Mucosa of descending colon (tissue), 3 donors: Measurements from ENCODE around the gene UBR2. TPM values are rescaled to one million over a fixed set of nuclear protein-coding genes. Genes with fewer than 3 reads are reported as not detected.
"Not testable (repeated sequence)": the region's sequence is repeated elsewhere in the genome, so short reads cannot be mapped to it uniquely, and the experiment has no call there.

Experiments
- ATAC-seq: fragments of 200-7000 bp; cut with Tn5 transposase; one replicate; pipeline ENCODE4 v1.9.1; 2020; ENCODE audit warnings: mild to moderate bottlenecking, moderate library complexity
- DNase-seq, 3 donors: peaks; one replicate each; pipeline ENCODE4 v3.0.0-alpha.2; 2020
- H3K36me3 ChIP-seq: fragments of 200-600 bp; one replicate; pipeline ENCODE4 v1.8.0; 2021; ENCODE audit warnings: low read depth, mild to moderate bottlenecking
- H3K4me1 ChIP-seq: fragments of 200-600 bp; one replicate; pipeline ENCODE4 v1.8.0; 2021; ENCODE audit warnings: low read depth, mild to moderate bottlenecking
- H3K4me3 ChIP-seq: fragments of 200-600 bp; one replicate; pipeline ENCODE4 v1.8.0; 2021; ENCODE audit warnings: mild to moderate bottlenecking
- H3K9me3 ChIP-seq: fragments of 200-600 bp; one replicate; pipeline ENCODE4 v1.8.0; 2021; ENCODE audit warnings: mild to moderate bottlenecking
- CTCF ChIP-seq: fragments of 200-600 bp; IDR thresholded peaks from one replicate; pipeline ENCODE4 v1.8.0; 2022; ENCODE audit warnings: antibody characterized with exemption, mild to moderate bottlenecking
- intact Hi-C, 2 donors: fragments of 100-400 bp; cut with DNase I in 1 of 2; cut with micrococcal nuclease in 1 of 2; formaldehyde crosslinking; loops; one replicate each; pipeline versions ENCODE4 v1.11.0 to v1.11.1; 2022; cut with DNase I, micrococcal nuclease
- total RNA-seq, 3 donors: library from RNA; stranded (reverse); fragmentation: NEBNext Ultra II Directional in 2 of 3; extraction: Animal tissue kit (Norgen Biotek cat#: 25700) in 2 of 3; gene quantifications; one replicate each; pipeline versions ENCODE4 v1.2.1 to v1.2.4, GENCODE V29; 2021 to 2023
- donor health status: DM: no; HTN: no; CAD: no; lungs with moderate emphysema.
- donor health status: DM: no; HTN: no; CAD: no.
- donor health status: DM: no; HTN: yes; CAD: no.

The UBR2 gene
- total RNA-seq, 3 donors from 2014 or later = 41.2 to 53.1 (median 49.6) TPM

GRCh38 chr6:42555477-42556457 is 8.1 kb upstream of the UBR2 start:
- peaks cover 29% of the 10 kb centered on the region for H3K4me1 ChIP-seq
- DNase-seq (peak in 2 of 3 donors; percentile 53 to 90), ATAC-seq (peak; percentile 83)
- TF ChIP-seq CTCF = no peak
- no peak overlapping the region for H3K4me3 ChIP-seq
- H3K36me3 ChIP-seq = no peaks in the 10 kb centered on the region
- intact Hi-C loops = no loop called here
- H3K9me3 ChIP-seq = no peaks in the 10 kb centered on the region

GRCh38 chr6:42556462-42556861 is 7.4 kb upstream of the UBR2 start:
- ATAC-seq (peak; percentile 89), DNase-seq (peak in 1 of 3 donors; percentile 83)
- intact Hi-C loops = no loop called here
- no peaks in the 10 kb centered on the region for H3K9me3 ChIP-seq
- no peak for TF ChIP-seq CTCF
- H3K4me1 ChIP-seq = peaks cover 29% of the 10 kb centered on the region
- no peak overlapping the region for H3K4me3 ChIP-seq
- no peaks in the 10 kb centered on the region for H3K36me3 ChIP-seq

- H3K36me3 ChIP-seq, intact Hi-C loops, ATAC-seq, H3K4me3 ChIP-seq, H3K9me3 ChIP-seq, DNase-seq: not testable (repeated sequence)
- H3K4me1 ChIP-seq = peaks cover 29% of the 10 kb centered on the region
Measured at GRCh38 chr6:42559276-42559675, 4.6 kb upstream of the UBR2 start.

GRCh38 chr6:42561986-42562385 is 1.8 kb upstream of the UBR2 start:
- H3K4me1 ChIP-seq = peaks cover 28% of the 10 kb centered on the region
- ATAC-seq (no peak), DNase-seq (no peak)
- H3K4me3 ChIP-seq = no peak overlapping the region
- no peaks in the 10 kb centered on the region for H3K9me3 ChIP-seq
- no peaks in the 10 kb centered on the region for H3K36me3 ChIP-seq
- TF ChIP-seq CTCF = no peak
- intact Hi-C loops = no loop called here

- TF ChIP-seq CTCF = no peak
- no peaks in the 10 kb centered on the region for H3K9me3 ChIP-seq
- DNase-seq (no peak), ATAC-seq (no peak)
- no peaks in the 10 kb centered on the region for H3K36me3 ChIP-seq
- H3K4me3 ChIP-seq = no peak overlapping the region
- peaks cover 23% of the 10 kb centered on the region for H3K4me1 ChIP-seq
- intact Hi-C loops = no loop called here
Measured at GRCh38 chr6:42562788-42563405, 932 bp upstream of the UBR2 start.

- H3K4me1 ChIP-seq = peaks cover 23% of the 10 kb centered on the region
- no peak for TF ChIP-seq CTCF
- intact Hi-C loops = no loop called here
- no peaks in the 10 kb centered on the region for H3K9me3 ChIP-seq
- DNase-seq (no peak), ATAC-seq (peak; percentile 54)
- no peaks in the 10 kb centered on the region for H3K36me3 ChIP-seq
- peak overlapping the region; percentile 58 for H3K4me3 ChIP-seq
Measured at GRCh38 chr6:42564506-42564825, 637 bp downstream of the UBR2 start.
